Fibroblast of lung (primary cell): Measurements from ENCODE around the gene PCSK1. TPM values are rescaled to one million over a fixed set of nuclear protein-coding genes. Genes with fewer than 3 reads are reported as not detected.
A peak's percentile ranks its signal among the peaks of the same experiment; 100 is the strongest.

Experiments used
- DNase-seq, 2 donors: peaks; one replicate each; pipeline versions ENCODE4 v3.0.0 to v3.0.0-alpha.2; 2010; ENCODE audit warnings: low read depth in 2 of 2
- H2AFZ ChIP-seq: 2 replicates; pipeline ENCODE4 v1.5.1; 2012; ENCODE audit warnings: low read length, control low read depth, inconsistent platforms
- H3K27ac ChIP-seq: 2 replicates; pipeline ENCODE4 v1.5.1; 2011; ENCODE audit warnings: low read length, control low read depth; ENCODE audit not compliant: insufficient read depth
- H3K27me3 ChIP-seq: 2 replicates; pipeline ENCODE4 v1.5.1; 2011; ENCODE audit warnings: mild to moderate bottlenecking, low read length; ENCODE audit not compliant: control insufficient read depth, insufficient read depth
- H3K36me3 ChIP-seq: 2 replicates; pipeline ENCODE4 v1.5.1; 2011; ENCODE audit warnings: low read length; ENCODE audit not compliant: control insufficient read depth, insufficient read depth
- H3K4me1 ChIP-seq: 2 replicates; pipeline ENCODE4 v1.5.1; 2011; ENCODE audit warnings: low read length; ENCODE audit not compliant: control insufficient read depth, insufficient read depth; ENCODE audit errors: extremely low read depth
- H3K4me2 ChIP-seq: 2 replicates; pipeline ENCODE4 v1.5.1; 2011; ENCODE audit warnings: low read length, control low read depth; ENCODE audit not compliant: insufficient read depth; ENCODE audit errors: extremely low read depth
- H3K4me3 ChIP-seq, 4 experiments: fragments of 200-600 bp in 1 of 4; sonication (generic) in 1 of 4; replicated peaks in 1 of 4; 2 replicates each; pipeline ENCODE4 v1.5.1; 2011 to 2016; ENCODE audit warnings: low read length in 4 of 4, low read depth in 3 of 4, mild to moderate bottlenecking in 3 of 4, control low read depth in 2 of 4, inconsistent platforms in 1 of 4, mixed read lengths in 1 of 4; ENCODE audit not compliant: insufficient read depth in 1 of 4; ENCODE audit errors: control extremely low read depth in 1 of 4
- H3K79me2 ChIP-seq: 2 replicates; pipeline ENCODE4 v1.5.1; 2012; ENCODE audit warnings: mild to moderate bottlenecking, low read length, inconsistent platforms; ENCODE audit not compliant: control insufficient read depth, insufficient read depth
- H3K9ac ChIP-seq: 2 replicates; pipeline ENCODE4 v1.5.1; 2011; ENCODE audit warnings: mild to moderate bottlenecking, low read length, control low read depth; ENCODE audit not compliant: insufficient read depth
- H3K9me3 ChIP-seq: 2 replicates; pipeline ENCODE4 v1.5.1; 2012; ENCODE audit warnings: low read depth, low read length; ENCODE audit not compliant: control insufficient read depth, insufficient read depth
- H4K20me1 ChIP-seq: 2 replicates; pipeline ENCODE4 v1.5.1; 2011; ENCODE audit warnings: low read length; ENCODE audit not compliant: control insufficient read depth, insufficient read depth; ENCODE audit errors: extremely low read depth
- EZH2 ChIP-seq: IDR thresholded peaks from 2 replicates; pipeline ENCODE4 v1.5.1; 2012; ENCODE audit warnings: low read length, control low read depth, mild to moderate bottlenecking; ENCODE audit errors: missing control alignments
- polyA plus RNA-seq, 2 donors: library from polyadenylated mRNA; depleted of rRNA in 1 of 2; stranded (reverse) in 1 of 2; unstranded in 1 of 2; fragments of >200 nt; gene quantifications; 2 replicates each; pipeline ENCODE4 v1.2.1, GENCODE V29; 2011 to 2012; ENCODE audit warnings: missing spikeins in 1 of 2
- total RNA-seq: library from RNA; depleted of rRNA; stranded (reverse); fragments of >200 nt; gene quantifications from 2 replicates; pipeline ENCODE4 v1.2.1, GENCODE V29; 2014
- TF ChIP-seq, protein P1 (sequence below), 2 donors: IDR thresholded peaks in 1 of 2; conservative IDR thresholded peaks in 1 of 2; 1 replicate in 1 of 2; 2 replicates in 1 of 2; pipeline ENCODE4 v1.5.1; 2011 to 2012; ENCODE audit warnings: low read length in 2 of 2, control low read depth in 1 of 2, inconsistent platforms in 1 of 2, low read depth in 1 of 2, mild to moderate bottlenecking in 1 of 2

PCSK1 gene
- total and polyA plus RNA-seq, 2 donors (not counting 1 experiment from before 2014, with no cell fraction given), result not detected

DNA sequence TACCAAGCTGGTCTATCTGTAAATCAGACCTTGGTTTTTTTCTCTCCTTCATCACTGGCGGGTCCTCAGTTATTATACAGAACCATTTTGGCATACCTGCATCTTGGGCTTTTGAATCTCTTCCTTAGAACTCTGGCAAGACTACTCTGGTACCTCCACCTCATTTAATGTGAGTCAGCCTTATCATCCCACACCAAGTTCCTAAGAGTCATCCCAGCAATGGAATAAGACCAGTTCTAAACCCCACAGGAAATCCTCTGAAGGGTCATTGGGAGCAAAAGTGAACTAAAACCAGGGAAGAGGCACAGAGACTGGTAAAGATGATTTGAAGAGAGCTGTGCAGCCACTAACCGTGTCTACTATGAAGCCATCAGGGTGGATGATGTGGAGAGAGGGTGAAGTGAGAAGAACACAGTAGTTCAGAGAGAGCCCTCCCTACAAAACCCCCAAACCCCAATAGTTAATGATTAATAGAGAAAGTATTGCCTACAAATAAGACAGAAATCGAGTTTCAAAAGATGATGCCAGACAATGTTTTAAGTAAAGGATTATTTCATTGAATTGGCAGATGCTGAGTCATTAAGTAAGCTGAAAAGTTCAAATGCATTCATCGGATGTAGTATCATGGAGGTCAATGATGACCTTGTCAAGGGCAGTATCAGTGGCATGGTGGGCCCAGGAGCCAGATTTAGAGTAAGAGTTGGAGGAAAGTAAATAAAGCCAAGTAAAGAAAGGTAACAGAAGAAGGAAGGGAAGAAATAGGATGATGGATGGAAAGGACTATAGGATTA is 85.4 kb downstream of the PCSK1 start:
- Histone ChIP-seq H3K79me2 (no peaks in the 10 kb centered on the region), H3K9ac (no peak overlapping the region), H3K9me3 (no peaks in the 10 kb centered on the region), H2AFZ (no peak overlapping the region), H4K20me1 (no peaks in the 10 kb centered on the region), H3K4me3 (no peak overlapping the region), H3K4me2 (no peak overlapping the region), H3K4me1 (no peaks in the 10 kb centered on the region), H3K27ac (no peak overlapping the region), H3K36me3 (no peaks in the 10 kb centered on the region), H3K27me3 (no peaks in the 10 kb centered on the region)
- DNase-seq, result no peak
- TF ChIP-seq EZH2, result no peak
- TF ChIP-seq, protein P1, sequence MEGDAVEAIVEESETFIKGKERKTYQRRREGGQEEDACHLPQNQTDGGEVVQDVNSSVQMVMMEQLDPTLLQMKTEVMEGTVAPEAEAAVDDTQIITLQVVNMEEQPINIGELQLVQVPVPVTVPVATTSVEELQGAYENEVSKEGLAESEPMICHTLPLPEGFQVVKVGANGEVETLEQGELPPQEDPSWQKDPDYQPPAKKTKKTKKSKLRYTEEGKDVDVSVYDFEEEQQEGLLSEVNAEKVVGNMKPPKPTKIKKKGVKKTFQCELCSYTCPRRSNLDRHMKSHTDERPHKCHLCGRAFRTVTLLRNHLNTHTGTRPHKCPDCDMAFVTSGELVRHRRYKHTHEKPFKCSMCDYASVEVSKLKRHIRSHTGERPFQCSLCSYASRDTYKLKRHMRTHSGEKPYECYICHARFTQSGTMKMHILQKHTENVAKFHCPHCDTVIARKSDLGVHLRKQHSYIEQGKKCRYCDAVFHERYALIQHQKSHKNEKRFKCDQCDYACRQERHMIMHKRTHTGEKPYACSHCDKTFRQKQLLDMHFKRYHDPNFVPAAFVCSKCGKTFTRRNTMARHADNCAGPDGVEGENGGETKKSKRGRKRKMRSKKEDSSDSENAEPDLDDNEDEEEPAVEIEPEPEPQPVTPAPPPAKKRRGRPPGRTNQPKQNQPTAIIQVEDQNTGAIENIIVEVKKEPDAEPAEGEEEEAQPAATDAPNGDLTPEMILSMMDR (conservative IDR thresholded peaks at IDR 0.05 in 1 of 2, IDR thresholded peaks at IDR 0.05 in 1 of 2; ENCODE audit: low read depth in 1 of 2, low read length in 2 of 2), result no peak

DNA sequence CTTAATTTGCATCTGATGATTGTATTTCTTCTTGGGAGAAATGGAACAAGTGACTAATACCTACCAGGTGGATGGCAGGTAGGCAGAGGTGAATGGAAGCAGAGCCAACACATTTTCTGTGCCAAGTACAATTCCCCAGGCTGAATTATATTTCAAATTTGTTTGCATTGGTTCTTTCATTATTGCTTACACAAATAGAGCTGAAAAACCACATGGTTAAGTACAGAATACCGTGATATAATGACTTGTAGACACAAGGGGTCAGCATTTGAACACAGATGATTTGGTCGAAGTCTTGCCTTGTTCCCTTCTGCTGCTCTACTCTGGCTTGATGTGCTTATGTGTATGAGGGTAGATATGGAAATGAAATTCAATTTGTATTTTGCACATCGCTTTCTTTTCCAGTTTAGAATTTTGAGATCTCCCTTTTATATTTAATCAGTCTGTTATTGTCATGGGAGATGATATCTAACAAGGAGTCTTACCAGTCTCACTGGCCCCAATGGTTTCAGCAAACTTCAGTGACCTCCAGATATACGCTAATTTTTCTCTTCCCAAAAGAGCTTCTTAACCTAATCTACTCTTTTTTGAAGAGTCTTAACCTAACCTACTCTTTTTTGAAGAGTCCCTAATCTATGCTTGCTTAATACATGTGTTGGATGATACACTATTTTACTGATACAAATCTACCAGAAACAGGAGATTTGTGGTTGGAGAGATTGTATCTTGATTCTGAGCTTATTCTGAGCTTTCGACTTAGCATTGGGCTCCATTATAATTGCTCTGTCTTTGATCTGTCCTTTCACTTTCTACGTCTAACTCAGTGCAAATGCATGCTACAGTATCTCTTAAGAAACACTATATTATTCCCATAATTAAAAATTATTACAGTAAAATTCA is 88.1 kb downstream of the PCSK1 start:
- Histone ChIP-seq H3K4me1 (no peaks in the 10 kb centered on the region), H3K36me3 (no peaks in the 10 kb centered on the region), H3K9ac (no peak overlapping the region), H4K20me1 (no peaks in the 10 kb centered on the region), H3K79me2 (no peaks in the 10 kb centered on the region), H3K9me3 (no peaks in the 10 kb centered on the region), H3K27ac (no peak overlapping the region), H3K4me3 (no peak overlapping the region), H2AFZ (no peak overlapping the region), H3K27me3 (no peaks in the 10 kb centered on the region), H3K4me2 (no peak overlapping the region)
- TF ChIP-seq, protein P1 (conservative IDR thresholded peaks at IDR 0.05 in 1 of 2, IDR thresholded peaks at IDR 0.05 in 1 of 2; ENCODE audit: low read depth in 1 of 2, low read length in 2 of 2), result peak; percentile 54 to 59
- no peak for TF ChIP-seq EZH2
- DNase-seq, result peak; percentile 71 to 92

DNA sequence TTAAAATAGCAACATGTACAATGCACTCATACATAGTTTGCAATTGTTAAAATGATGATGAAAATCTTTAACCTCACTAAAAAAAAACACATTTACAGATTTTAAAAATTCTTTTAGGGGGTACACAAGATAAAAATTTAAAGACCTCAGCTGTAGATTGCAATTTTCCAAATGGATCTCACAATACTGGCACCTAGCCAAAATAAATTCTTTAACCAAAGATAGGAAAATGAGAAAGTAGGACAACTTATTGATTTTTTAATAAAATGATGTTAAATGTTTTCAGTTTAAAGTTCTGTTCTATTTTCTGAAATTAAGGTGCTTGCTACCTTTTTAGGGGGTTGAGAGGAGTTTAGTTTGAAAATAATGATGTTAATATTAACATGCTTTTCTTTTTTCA is 90.0 kb downstream of the PCSK1 start:
- Histone ChIP-seq H3K9ac (no peak overlapping the region), H3K27me3 (no peaks in the 10 kb centered on the region), H3K27ac (no peak overlapping the region), H3K4me3 (no peak overlapping the region), H3K4me2 (no peak overlapping the region), H2AFZ (no peak overlapping the region), H3K9me3 (no peaks in the 10 kb centered on the region), H3K36me3 (no peaks in the 10 kb centered on the region), H3K4me1 (no peaks in the 10 kb centered on the region), H4K20me1 (no peaks in the 10 kb centered on the region), H3K79me2 (no peaks in the 10 kb centered on the region)
- DNase-seq, result no peak
- TF ChIP-seq EZH2, result no peak
- TF ChIP-seq, protein P1 (conservative IDR thresholded peaks at IDR 0.05 in 1 of 2, IDR thresholded peaks at IDR 0.05 in 1 of 2; ENCODE audit: low read depth in 1 of 2, low read length in 2 of 2), result no peak
